ENCODE data around the gene CAMK4.
"Not testable (repeated sequence)": the region's sequence is repeated elsewhere in the genome, so short reads cannot be mapped to it uniquely, and the experiment has no call there.

The CAMK4 gene

GRCh38 chr5:111256128-111256527 is 31.9 kb downstream of the CAMK4 start:
- no peak for DNase-seq (ENCODE audit: low spot score)

DNA sequence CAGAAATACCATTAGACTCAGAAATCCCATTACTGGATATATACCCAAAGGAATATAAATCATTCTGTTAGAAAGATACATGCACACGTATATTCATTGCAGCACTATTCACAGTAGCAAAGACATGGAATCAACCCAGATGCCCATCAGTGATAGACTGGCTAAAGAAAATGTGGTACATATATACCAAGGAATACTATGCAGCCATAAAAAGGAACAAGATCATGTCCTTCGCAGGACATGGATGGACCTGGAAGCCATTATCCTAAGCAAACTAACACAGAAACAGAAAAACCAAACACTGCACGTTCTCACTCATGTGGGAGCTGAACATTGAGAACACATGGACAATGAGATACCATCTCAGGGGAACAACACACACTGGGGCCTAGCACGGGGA is 33.4 kb downstream of the CAMK4 start:
- not testable (repeated sequence) for DNase-seq (ENCODE audit: low spot score)

DNA sequence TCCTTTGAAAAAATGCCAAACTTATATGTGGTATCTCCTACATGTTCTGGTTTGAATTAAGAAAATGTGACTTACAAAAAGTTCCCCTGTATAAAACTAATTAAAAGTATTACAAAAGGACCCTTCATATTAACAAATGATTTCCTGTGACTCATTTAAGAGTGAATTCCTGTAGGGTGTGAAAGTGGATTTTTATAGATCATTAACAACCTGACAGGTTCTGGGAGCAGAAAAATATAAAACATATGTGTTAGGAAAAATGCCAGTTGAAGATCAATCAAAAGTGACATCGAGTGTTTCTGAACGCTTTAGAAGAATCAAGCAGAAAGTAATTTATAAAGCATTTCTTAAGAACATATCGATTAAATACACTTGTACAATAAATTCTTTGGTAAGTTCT is 35.5 kb downstream of the CAMK4 start:
- no peak for DNase-seq (ENCODE audit: low spot score)

- DNase-seq (ENCODE audit: low spot score) = no peak
These were observed 37.4 kb downstream of the CAMK4 start for GRCh38 chr5:111261610-111262009.

DNA sequence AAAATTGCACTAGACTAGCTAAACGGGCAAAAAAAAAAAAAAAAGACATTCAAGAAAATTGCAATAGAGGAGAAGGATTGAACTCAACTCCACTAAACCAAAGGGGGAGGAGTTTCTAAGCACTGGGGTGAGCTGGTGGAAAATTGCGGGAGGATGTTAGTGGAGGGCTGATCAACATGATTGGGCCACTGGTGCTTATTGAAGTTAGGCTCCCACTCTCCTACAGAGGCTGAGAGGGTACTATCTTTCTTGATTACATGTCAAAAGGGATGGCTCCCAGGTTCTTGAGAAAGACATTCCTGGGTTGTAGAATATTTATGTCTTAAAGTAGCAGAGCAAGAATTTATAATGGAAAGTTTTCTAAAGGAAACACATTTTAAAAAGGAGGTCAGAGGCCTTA is 38.0 kb downstream of the CAMK4 start:
- DNase-seq (ENCODE audit: low spot score) = no peak

- DNase-seq (ENCODE audit: low spot score) = no peak
These were observed 38.6 kb downstream of the CAMK4 start for GRCh38 chr5:111262815-111263214.

DNA sequence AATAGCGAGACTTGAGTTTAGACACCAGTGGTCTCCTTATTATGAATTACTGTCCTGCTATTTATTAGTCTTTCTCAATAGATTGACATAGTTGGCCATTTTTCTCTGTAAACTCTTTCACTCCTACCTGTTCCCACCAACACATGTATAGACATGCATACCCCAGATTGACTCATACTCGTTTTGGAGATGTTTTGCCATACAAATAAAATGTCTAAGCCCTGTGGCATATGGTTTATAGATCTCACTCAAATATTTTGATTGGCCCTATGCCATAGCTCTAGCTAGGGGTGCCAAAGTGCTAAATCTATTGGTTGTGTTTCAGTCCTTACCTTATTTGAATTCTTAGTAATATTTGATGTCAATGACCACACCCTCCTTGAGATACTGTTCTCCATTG is 42.3 kb downstream of the CAMK4 start:
- DNase-seq (ENCODE audit: low spot score) = no peak

- DNase-seq (ENCODE audit: low spot score) = no peak
These were observed 44.1 kb downstream of the CAMK4 start for GRCh38 chr5:111268300-111268699.

- no peak for DNase-seq (ENCODE audit: low spot score)
These were observed 47.7 kb downstream of the CAMK4 start for GRCh38 chr5:111271885-111272284.

- DNase-seq (ENCODE audit: low spot score) = no peak
These were observed 52.9 kb downstream of the CAMK4 start for GRCh38 chr5:111277061-111277460.

DNA sequence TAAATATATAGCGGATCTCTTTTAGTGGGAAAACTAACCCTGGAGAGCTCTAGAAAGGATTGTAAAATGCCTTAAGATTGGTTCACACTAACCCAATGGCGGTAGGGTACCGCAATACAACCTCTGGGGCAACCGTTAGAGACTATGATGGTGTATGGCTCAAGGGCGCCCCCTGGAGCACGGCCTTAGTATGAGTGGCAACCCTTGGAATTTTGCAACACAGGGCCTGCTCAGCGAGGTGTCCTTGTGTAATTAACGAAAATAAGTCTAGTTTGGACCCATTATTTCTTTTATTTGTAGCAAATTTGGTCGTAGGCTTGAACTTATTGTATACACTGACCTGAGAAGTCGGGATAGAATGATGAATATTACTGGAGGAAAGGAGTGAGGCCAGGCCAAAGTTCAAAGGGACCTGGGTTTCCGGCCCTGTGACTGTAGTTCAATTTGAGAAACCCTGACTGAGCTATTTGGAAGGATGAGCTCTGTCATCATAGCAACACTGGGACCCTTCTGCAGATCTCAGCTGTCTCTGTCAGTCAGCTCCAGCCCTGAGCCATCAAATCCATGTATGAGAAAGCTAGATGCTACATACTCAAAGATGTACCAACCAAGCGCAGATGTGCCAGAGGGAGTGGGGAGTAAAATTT is 54.8 kb downstream of the CAMK4 start:
- peak; percentile 46 for DNase-seq (ENCODE audit: low spot score)

- DNase-seq (ENCODE audit: low spot score) = no peak
These were observed 56.2 kb downstream of the CAMK4 start for GRCh38 chr5:111280282-111280951.

GRCh38 chr5:111282798-111283197 is 58.6 kb downstream of the CAMK4 start:
- no peak for DNase-seq (ENCODE audit: low spot score)

DNA sequence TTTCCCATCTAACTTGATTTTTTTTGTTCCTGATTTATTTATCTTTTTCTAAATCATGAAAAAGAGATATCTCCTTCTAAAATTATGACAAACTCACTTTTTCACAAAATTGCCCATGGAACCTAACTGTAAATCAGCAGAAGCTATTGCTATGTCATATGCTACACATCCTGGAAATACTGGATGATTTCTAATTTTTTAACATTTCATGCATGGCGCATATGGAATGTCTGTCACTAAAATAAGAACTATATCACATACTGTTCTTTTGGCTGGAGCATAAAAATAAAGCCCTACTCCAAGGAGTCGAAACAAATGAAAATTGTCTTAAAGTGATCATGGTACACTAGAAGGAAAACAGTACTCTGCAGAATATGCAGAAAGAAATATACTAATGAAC is 60.6 kb downstream of the CAMK4 start:
- no peak for DNase-seq (ENCODE audit: low spot score)

DNA sequence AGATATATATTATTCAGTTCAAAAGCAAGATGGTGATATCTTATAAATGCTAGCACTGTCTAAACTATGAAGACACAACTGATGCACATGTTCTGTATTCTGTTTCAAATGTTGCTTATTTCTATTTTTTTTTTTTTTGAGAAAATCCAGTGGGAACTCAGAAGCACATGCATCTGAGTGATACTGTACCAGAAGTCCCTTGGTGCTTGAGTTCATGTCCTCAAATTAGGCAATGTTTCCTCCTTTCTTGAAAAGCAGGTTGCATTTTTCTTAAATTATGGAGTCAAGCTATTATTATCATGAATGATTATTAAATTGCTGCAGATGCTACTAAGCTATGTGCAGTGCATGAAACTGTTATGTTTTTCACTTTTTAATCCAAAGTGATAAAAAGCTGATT is 70.4 kb downstream of the CAMK4 start:
- no peak for DNase-seq (ENCODE audit: low spot score)

- no peak for DNase-seq (ENCODE audit: low spot score)
These were observed 71.5 kb downstream of the CAMK4 start for GRCh38 chr5:111295649-111296048.

GRCh38 chr5:111296570-111296969 is 72.4 kb downstream of the CAMK4 start:
- DNase-seq (ENCODE audit: low spot score) = no peak

GRCh38 chr5:111299067-111299481 is 74.9 kb downstream of the CAMK4 start:
- DNase-seq (ENCODE audit: low spot score) = no peak

DNA sequence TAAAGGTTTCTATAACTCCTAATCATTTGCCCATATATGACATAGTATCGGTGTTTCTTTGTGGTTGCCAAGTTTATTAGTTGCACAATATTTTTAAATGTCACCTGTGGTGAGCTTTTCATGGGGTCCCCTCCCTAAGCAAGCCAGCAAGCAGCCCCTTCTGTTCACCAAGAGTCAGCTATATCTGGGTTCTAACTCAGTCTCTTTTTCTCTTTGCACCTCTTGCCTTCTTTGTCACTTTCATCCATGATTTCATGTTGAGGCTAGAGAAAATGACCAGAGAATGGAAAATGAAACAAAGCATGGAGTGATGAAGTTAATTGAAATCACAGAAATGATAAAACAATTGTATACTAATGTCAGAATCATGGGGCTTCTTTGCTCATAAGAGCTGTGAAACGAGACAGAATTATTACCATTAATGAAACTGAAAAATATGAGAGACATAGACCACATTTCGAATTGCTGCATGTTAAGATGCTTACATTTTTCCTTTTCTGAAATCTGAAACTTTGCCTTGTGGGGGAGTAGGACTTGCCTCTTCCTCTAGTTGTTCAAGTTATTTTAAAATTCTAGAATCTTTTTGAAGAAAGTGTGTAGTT is 75.7 kb downstream of the CAMK4 start:
- DNase-seq (ENCODE audit: low spot score) = no peak

DNA sequence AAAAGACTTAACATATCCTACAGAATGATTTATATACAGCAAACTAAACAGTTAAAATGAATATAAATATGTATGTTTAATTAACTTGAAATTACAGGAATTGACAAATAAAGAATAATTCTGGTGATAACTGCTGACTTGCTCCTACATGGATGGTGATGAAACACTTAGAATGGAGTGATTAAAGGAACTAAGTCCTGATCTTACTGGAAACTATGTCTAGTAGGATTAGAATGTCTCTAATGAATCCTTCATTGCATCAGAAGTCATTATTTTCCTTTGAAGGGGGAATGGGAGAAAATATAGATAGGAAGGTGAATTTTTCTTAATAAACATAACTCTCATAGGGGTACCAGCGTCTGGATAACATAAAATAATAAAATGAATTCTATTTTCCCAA is 77.1 kb downstream of the CAMK4 start:
- DNase-seq (ENCODE audit: low spot score) = no peak

GRCh38 chr5:111302043-111302442 is 77.9 kb downstream of the CAMK4 start:
- DNase-seq (ENCODE audit: low spot score) = not testable (repeated sequence)

DNA sequence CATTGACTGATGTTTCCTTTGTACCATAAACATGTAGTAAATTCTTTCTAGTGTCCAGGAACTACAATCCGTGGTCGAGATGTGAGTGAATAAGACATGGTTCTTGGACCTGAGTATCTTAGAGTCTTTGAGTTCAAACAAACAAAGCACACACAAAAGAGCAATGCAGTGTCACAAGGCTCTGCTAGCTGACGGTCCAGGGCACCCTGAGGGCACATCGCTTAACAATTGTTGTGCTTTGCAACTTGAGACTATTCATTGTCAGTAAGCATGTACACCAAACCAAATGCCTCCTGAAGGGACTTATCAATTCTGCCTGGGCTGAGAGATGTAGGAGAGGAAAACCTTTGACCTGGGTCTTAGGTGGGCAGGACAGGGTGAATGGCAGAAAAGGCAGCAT is 84.8 kb downstream of the CAMK4 start:
- no peak for DNase-seq (ENCODE audit: low spot score)

DNA sequence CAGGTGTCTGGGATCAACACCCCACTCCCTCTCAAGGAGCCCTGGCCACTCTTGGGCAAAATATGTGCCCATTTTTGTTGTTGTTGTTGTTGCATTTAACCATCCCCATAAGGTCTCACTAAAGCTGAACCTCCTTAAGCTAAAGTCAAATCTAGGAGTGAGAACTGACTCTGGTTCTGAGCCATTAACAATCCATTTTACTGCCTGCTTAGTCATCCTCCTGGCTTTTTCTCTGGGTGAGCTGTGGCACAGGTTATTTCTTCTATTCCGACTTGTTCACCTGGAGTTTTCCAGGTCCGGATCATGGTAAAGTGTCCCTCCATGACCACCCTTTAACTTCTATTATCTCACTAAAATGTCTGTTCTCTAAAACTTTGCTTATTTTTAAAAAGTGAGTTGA is 85.2 kb downstream of the CAMK4 start:
- no peak for DNase-seq (ENCODE audit: low spot score)
